Naive B cell (primary cell): ENCODE measurements around the gene SMARCAD1. TPM values are rescaled to one million over a fixed set of nuclear protein-coding genes. Genes with fewer than 3 reads are reported as not detected.

Source experiments
- ATAC-seq, 2 donors: fragments of 150-1000 bp; cut with Tn5 transposase; 2 replicates each; pipeline ENCODE4 v1.10.0; 2021; ENCODE audit warnings: low read depth in 2 of 2, mild to moderate bottlenecking in 2 of 2, moderate library complexity in 2 of 2
- DNase-seq: peaks from one replicate; pipeline ENCODE4 v3.0.0; 2022
- H3K27ac Mint-ChIP-seq, 6 donors: one replicate each; pipeline ENCODE4 v1.8.0; 2020 to 2022; ENCODE audit warnings: mild to moderate bottlenecking in 6 of 6, mixed read lengths in 6 of 6, moderate library complexity in 5 of 6, inconsistent platforms in 2 of 6
- H3K27me3 Mint-ChIP-seq, 3 donors: one replicate each; pipeline ENCODE4 v1.8.0; 2021 to 2022; ENCODE audit warnings: mixed read lengths in 3 of 3, mild to moderate bottlenecking in 1 of 3
- H3K36me3 Mint-ChIP-seq, 2 donors: one replicate each; pipeline ENCODE4 v1.8.0; 2020 to 2022; ENCODE audit warnings: mixed read lengths in 2 of 2, inconsistent platforms in 1 of 2, mild to moderate bottlenecking in 1 of 2
- H3K4me1 Mint-ChIP-seq, 3 donors: one replicate each; pipeline ENCODE4 v1.8.0; 2020 to 2022; ENCODE audit warnings: mixed read lengths in 3 of 3, inconsistent platforms in 1 of 3, mild to moderate bottlenecking in 1 of 3, moderate library complexity in 1 of 3
- H3K4me3 Mint-ChIP-seq, 8 donors: one replicate each; pipeline ENCODE4 v1.8.0; 2020 to 2022; ENCODE audit warnings: mild to moderate bottlenecking in 8 of 8, mixed read lengths in 8 of 8, moderate library complexity in 8 of 8, inconsistent platforms in 2 of 8
- H3K9me3 Mint-ChIP-seq, 7 donors: one replicate each; pipeline ENCODE4 v1.8.0; 2020 to 2022; ENCODE audit warnings: mixed read lengths in 7 of 7, mild to moderate bottlenecking in 5 of 7, inconsistent platforms in 2 of 7, moderate library complexity in 1 of 7
- polyA plus RNA-seq, 6 donors: library from polyadenylated mRNA; unstranded; fragments of 300-500 nt; fragmentation: Illumina TruSeq; gene quantifications; one replicate each; pipeline ENCODE4 v1.2.3, GENCODE V29; 2021; ENCODE audit warnings: low read depth in 6 of 6

SMARCAD1 gene
- polyA plus RNA-seq = 10 to 100 TPM in 3 of 6 donors, 1 to 10 TPM in 3; 8.8 to 12.1 (median 10.3) TPM

- peaks cover 0 to 13% (median 2%) of the 10 kb centered on the region in 7 donors for H3K9me3 Mint-ChIP-seq
- peak; percentile 84 for ATAC-seq
- H3K36me3 Mint-ChIP-seq = peaks cover 6 to 8% of the 10 kb centered on the region in 2 donors
- H3K27ac Mint-ChIP-seq = peak within 1 kb of the TSS; percentile 95 to 99 (median 98)
- H3K4me1 Mint-ChIP-seq = peaks cover 19 to 25% (median 24%) of the 10 kb centered on the region in 3 donors
- DNase-seq = peak; percentile 85
- peak within 1 kb of the TSS; percentile 93 to 100 (median 98) for H3K4me3 Mint-ChIP-seq
- H3K27me3 Mint-ChIP-seq = peaks cover 7 to 8% (median 8%) of the 10 kb centered on the region in 3 donors
These were observed at the start of gene SMARCAD1 for GRCh38 chr4:94207469-94208224. Gene SMARCAD1 (plus strand): TSS chr4:94207865. CDS start chr4:94208395, 530 bp downstream.

GRCh38 chr4:94158883-94159282, 48.8 kb upstream of the SMARCAD1 start:
- Mint-ChIP-seq H3K27me3 (no peaks in the 10 kb centered on the region), H3K36me3 (no peaks in the 10 kb centered on the region), H3K4me3 (no peak overlapping the region), H3K9me3 (peaks cover 0 to 17% (median 4%) of the 10 kb centered on the region in 7 donors), H3K27ac (no peak overlapping the region), H3K4me1 (no peaks in the 10 kb centered on the region)
- DNase-seq (no peak), ATAC-seq (no peak)

GRCh38 chr4:94159790-94160189, 47.9 kb upstream of the SMARCAD1 start:
- no peaks in the 10 kb centered on the region for H3K27me3 Mint-ChIP-seq
- H3K4me1 Mint-ChIP-seq = no peaks in the 10 kb centered on the region
- ATAC-seq (no peak), DNase-seq (no peak)
- peaks cover 0 to 17% (median 4%) of the 10 kb centered on the region in 7 donors for H3K9me3 Mint-ChIP-seq
- H3K27ac Mint-ChIP-seq = no peak overlapping the region
- H3K36me3 Mint-ChIP-seq = no peaks in the 10 kb centered on the region
- H3K4me3 Mint-ChIP-seq = no peak overlapping the region

- Mint-ChIP-seq H3K36me3 (no peaks in the 10 kb centered on the region), H3K27ac (no peak overlapping the region), H3K27me3 (no peaks in the 10 kb centered on the region)
These were observed 46.9 kb upstream of the SMARCAD1 start for GRCh38 chr4:94160774-94161173.

GRCh38 chr4:94165256-94165655, 42.4 kb upstream of the SMARCAD1 start:
- ATAC-seq (no peak), DNase-seq (no peak)
- H3K36me3 Mint-ChIP-seq = no peaks in the 10 kb centered on the region
- peaks cover 0 to 5% (median 0%) of the 10 kb centered on the region in 3 donors for H3K27me3 Mint-ChIP-seq
- H3K27ac Mint-ChIP-seq = peak overlapping the region in 1 of 6 donors; percentile 6
- H3K4me1 Mint-ChIP-seq = no peaks in the 10 kb centered on the region
- H3K9me3 Mint-ChIP-seq = peaks cover 0 to 8% (median 3%) of the 10 kb centered on the region in 7 donors
- H3K4me3 Mint-ChIP-seq = no peak overlapping the region

More at GRCh38 chr4:94160774-94161173, 46.9 kb upstream of the SMARCAD1 start:
- peaks cover 0 to 15% (median 4%) of the 10 kb centered on the region in 7 donors for H3K9me3 Mint-ChIP-seq
- no peak overlapping the region for H3K4me3 Mint-ChIP-seq
- no peak for DNase-seq
- H3K4me1 Mint-ChIP-seq = no peaks in the 10 kb centered on the region
- ATAC-seq = no peak

- H3K4me1 Mint-ChIP-seq = no peaks in the 10 kb centered on the region
- peaks cover 0 to 5% (median 5%) of the 10 kb centered on the region in 3 donors for H3K27me3 Mint-ChIP-seq
- H3K27ac Mint-ChIP-seq = no peak overlapping the region
- no peak overlapping the region for H3K4me3 Mint-ChIP-seq
- ATAC-seq (no peak), DNase-seq (no peak)
- peaks cover 2 to 12% (median 6%) of the 10 kb centered on the region in 7 donors for H3K9me3 Mint-ChIP-seq
- no peaks in the 10 kb centered on the region for H3K36me3 Mint-ChIP-seq
These were observed 39.3 kb upstream of the SMARCAD1 start for GRCh38 chr4:94168321-94168720.

GRCh38 chr4:94169803-94170372, 37.8 kb upstream of the SMARCAD1 start:
- Mint-ChIP-seq H3K9me3 (peaks cover 2 to 12% (median 6%) of the 10 kb centered on the region in 7 donors), H3K36me3 (no peaks in the 10 kb centered on the region), H3K27me3 (peaks cover 0 to 5% (median 5%) of the 10 kb centered on the region in 3 donors), H3K4me1 (no peaks in the 10 kb centered on the region), H3K27ac (no peak overlapping the region), H3K4me3 (no peak overlapping the region)
- ATAC-seq (no peak), DNase-seq (no peak)

- Mint-ChIP-seq H3K36me3 (no peaks in the 10 kb centered on the region), H3K27ac (peak overlapping the region in 1 of 6 donors; percentile 64)
These were observed 36.0 kb upstream of the SMARCAD1 start for GRCh38 chr4:94171616-94172015.

GRCh38 chr4:94175553-94176261, 32.0 kb upstream of the SMARCAD1 start:
- Mint-ChIP-seq H3K27me3 (peaks cover under 1 to 20% (median 16%) of the 10 kb centered on the region in 3 donors), H3K27ac (no peak overlapping the region), H3K9me3 (peaks cover 0 to 5% (median 1%) of the 10 kb centered on the region in 7 donors), H3K4me3 (no peak overlapping the region), H3K4me1 (no peaks in the 10 kb centered on the region), H3K36me3 (no peaks in the 10 kb centered on the region)
- ATAC-seq (no peak), DNase-seq (no peak)

More at GRCh38 chr4:94171616-94172015, 36.0 kb upstream of the SMARCAD1 start:
- Mint-ChIP-seq H3K27me3 (peaks cover 0 to 21% (median 5%) of the 10 kb centered on the region in 3 donors), H3K9me3 (peaks cover 2 to 12% (median 6%) of the 10 kb centered on the region in 7 donors), H3K4me1 (no peaks in the 10 kb centered on the region), H3K4me3 (no peak overlapping the region)
- DNase-seq (no peak), ATAC-seq (no peak)

- Mint-ChIP-seq H3K9me3 (no peaks in the 10 kb centered on the region), H3K27me3 (peaks cover 14 to 29% (median 17%) of the 10 kb centered on the region in 3 donors), H3K4me3 (no peak overlapping the region), H3K36me3 (no peaks in the 10 kb centered on the region), H3K27ac (no peak overlapping the region), H3K4me1 (no peaks in the 10 kb centered on the region)
- DNase-seq (no peak), ATAC-seq (no peak)
These were observed 29.8 kb upstream of the SMARCAD1 start for GRCh38 chr4:94177822-94178221.

- no peaks in the 10 kb centered on the region for H3K9me3 Mint-ChIP-seq
- ATAC-seq (no peak), DNase-seq (no peak)
- no peak overlapping the region for H3K4me3 Mint-ChIP-seq
- H3K27ac Mint-ChIP-seq = no peak overlapping the region
- H3K4me1 Mint-ChIP-seq = no peaks in the 10 kb centered on the region
- no peaks in the 10 kb centered on the region for H3K36me3 Mint-ChIP-seq
- peaks cover 14 to 21% (median 21%) of the 10 kb centered on the region in 3 donors for H3K27me3 Mint-ChIP-seq
These were observed 25.9 kb upstream of the SMARCAD1 start for GRCh38 chr4:94181815-94182214.

GRCh38 chr4:94202769-94203168, 4.9 kb upstream of the SMARCAD1 start:
- DNase-seq (no peak), ATAC-seq (no peak)
- peaks cover 8 to 16% (median 14%) of the 10 kb centered on the region in 3 donors for H3K27me3 Mint-ChIP-seq
- H3K4me3 Mint-ChIP-seq = no peak overlapping the region
- H3K4me1 Mint-ChIP-seq = peaks cover 0 to 5% (median under 1%) of the 10 kb centered on the region in 3 donors
- H3K36me3 Mint-ChIP-seq = peaks cover 0 to 6% of the 10 kb centered on the region in 2 donors
- peaks cover 0 to 30% (median 6%) of the 10 kb centered on the region in 7 donors for H3K9me3 Mint-ChIP-seq
- no peak overlapping the region for H3K27ac Mint-ChIP-seq

- H3K4me3 Mint-ChIP-seq = peak overlapping the region; percentile 93 to 100 (median 98)
- peaks cover 0 to 7% (median under 1%) of the 10 kb centered on the region in 7 donors for H3K9me3 Mint-ChIP-seq
- H3K27me3 Mint-ChIP-seq = peaks cover 6 to 7% (median 6%) of the 10 kb centered on the region in 3 donors
- peak overlapping the region; percentile 95 to 99 (median 98) for H3K27ac Mint-ChIP-seq
- H3K36me3 Mint-ChIP-seq = peaks cover 11 to 14% of the 10 kb centered on the region in 2 donors
- H3K4me1 Mint-ChIP-seq = peaks cover 22 to 30% (median 25%) of the 10 kb centered on the region in 3 donors
- ATAC-seq (peak in 1 of 2 donors; percentile 1), DNase-seq (peak; percentile 5)
These were observed 601 bp downstream of the SMARCAD1 start for GRCh38 chr4:94208266-94208665.
